Heart left ventricle (tissue), 16 donors: ENCODE measurements around the gene HPSE2. TPM values are rescaled to one million over a fixed set of nuclear protein-coding genes. Genes with fewer than 3 reads are reported as not detected.

Experiments used
- ATAC-seq, 4 donors: fragments of 200-7000 bp; cut with Tn5 transposase; one replicate each; pipeline ENCODE4 v1.9.1; 2020 to 2022; ENCODE audit warnings: moderate library complexity in 4 of 4, mild to moderate bottlenecking in 3 of 4, moderate number of reproducible peaks in 1 of 4
- DNase-seq, 5 donors: peaks; one replicate each; pipeline ENCODE4 v3.0.0-alpha.2; 2020
- H3K27ac ChIP-seq, 12 donors: fragments of 200-600 bp; sonication (generic) in 4 of 12; one replicate each; pipeline versions ENCODE4 v1.5.0 to v1.8.0; 2016 to 2022; ENCODE audit warnings: mild to moderate bottlenecking in 2 of 12
- H3K27me3 ChIP-seq, 9 donors: fragments of 200-600 bp; sonication (generic) in 2 of 9; one replicate each; pipeline versions ENCODE4 v1.5.1 to v1.8.0; 2016 to 2022; ENCODE audit warnings: mild to moderate bottlenecking in 3 of 9
- H3K36me3 ChIP-seq, 9 donors: fragments of 200-600 bp; sonication (generic) in 2 of 9; one replicate each; pipeline versions ENCODE4 v1.5.0 to v1.8.0; 2018 to 2022; ENCODE audit warnings: mild to moderate bottlenecking in 2 of 9
- H3K4me1 ChIP-seq, 12 donors: fragments of 200-600 bp; sonication (generic) in 4 of 12; one replicate each; pipeline versions ENCODE4 v1.5.0 to v1.8.0; 2016 to 2022; ENCODE audit warnings: mild to moderate bottlenecking in 3 of 12
- H3K4me3 ChIP-seq, 12 donors: fragments of 200-600 bp; sonication (generic) in 4 of 12; one replicate each; pipeline versions ENCODE4 v1.5.0 to v1.8.0; 2017 to 2022; ENCODE audit warnings: mild to moderate bottlenecking in 9 of 12, moderate library complexity in 4 of 12
- H3K9me3 ChIP-seq, 12 donors: fragments of 200-600 bp; sonication (generic) in 4 of 12; one replicate each; pipeline versions ENCODE4 v1.5.0 to v1.8.0; 2016 to 2022; ENCODE audit warnings: mild to moderate bottlenecking in 1 of 12
- POLR2A ChIP-seq, 2 donors: fragments of 450-650 bp; IDR thresholded peaks; one replicate each; pipeline ENCODE4 v1.6.1; 2017; ENCODE audit warnings: antibody characterized with exemption in 2 of 2, mild to moderate bottlenecking in 2 of 2, moderate library complexity in 2 of 2
- WGBS, 4 donors: extraction: QIAGEN DNeasy Blood & Tissue Kit in 2 of 4; methylation state at CpG; one replicate each; pipeline versions ENCODE4 v1.1.5 to v1.1.7; 2013 to 2018; 5-methylcytosine and 5-hydroxymethylcytosine counted together
- intact Hi-C, 10 donors: fragments of 100-400 bp; cut with DNase I; formaldehyde crosslinking; loops; one replicate each; pipeline versions ENCODE4 v1.11.1 to v1.14.2; 2022
- polyA plus RNA-seq, 2 donors: library from polyadenylated mRNA; stranded (reverse); fragments of 200-250 nt; gene quantifications; one replicate each; pipeline ENCODE4 v1.2.3, GENCODE V29; 2013
- total RNA-seq, 9 donors: library from RNA; depleted of rRNA in 2 of 9; stranded (reverse); fragments of >200 nt in 2 of 9; fragmentation: NEBNext Ultra II Directional in 3 of 9; extraction: Animal tissue kit (Norgen Biotek cat#: 25700) in 3 of 9; gene quantifications; one replicate each; pipeline versions ENCODE4 v1.1.0 to v1.2.4, GENCODE V29; 2016 to 2023
- TF ChIP-seq, protein P1 (sequence below), 12 donors: fragments of 200-600 bp; sonication (generic) in 4 of 12; IDR thresholded peaks; one replicate each; pipeline versions ENCODE4 v1.5.0 to v1.8.0; 2018 to 2022; ENCODE audit warnings: antibody characterized with exemption in 12 of 12, mild to moderate bottlenecking in 5 of 12
- donor health status: ischemic (EF 13 %, LVEDD 7.1; RV severe dilation, severe dysfunction).
- donor health status: healthy with polysubstance abuse.
- donor health status: DM: no; HTN: yes; CAD: no.
- donor health status: DM: no; HTN: no; CAD: no.
- donor health status: ischemic (EF 25% LVEDD 6.9; RV normal size, moderate dysfunction).
- donor health status: ischemic (EF 25% LVEDD 5.7; RV mildly dilated, moderate dysfunction).
- donor health status: healthy.
- donor health status: DM: yes; HTN: yes; CAD: no.
- donor health status: ischemic (EF 35%, LVEDD 5.7; RV mildly dilated, moderate dysfunction).
- donor health status: nonischemic (EF 11% LVEDD 7.7; RV severe dilation, severe dysfunction).
- donor health status: DM: yes; HTN: yes; CAD: no.
- donor health status: PGD.
- donor health status: ischemic (EF 29% LVEDD 5.4; RV normal size, mild dysfunction).
- donor health status: nonischemic (EF 23%, LVEDD 6.1; RV moderate dilation, normal function).

HPSE2 gene
- total and polyA plus RNA-seq, 11 donors, result 0.06 to 0.18 (median 0.12) TPM; not detected in 3

DNA sequence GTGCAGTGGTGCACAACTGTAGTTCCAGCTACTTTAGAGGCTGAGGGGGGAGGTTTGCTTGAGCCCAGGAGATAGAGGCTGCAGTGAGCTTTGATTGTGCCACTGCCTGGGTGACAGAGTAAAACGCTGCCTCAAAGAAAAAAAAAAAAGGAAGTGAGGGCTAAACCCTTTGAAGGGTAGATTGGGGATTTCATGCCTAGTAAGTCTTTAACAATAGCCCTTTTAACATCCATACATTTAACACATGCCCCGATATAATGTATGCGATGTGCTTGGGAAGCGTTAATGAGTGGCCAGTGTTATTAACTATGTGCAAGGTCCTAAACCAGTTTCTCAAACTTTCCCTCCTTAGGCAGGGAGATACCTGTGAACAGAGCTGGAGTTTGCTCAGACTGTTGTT is 559.8 kb downstream of the HPSE2 start:
- Histone ChIP-seq H3K4me1 (no peaks in the 10 kb centered on the region), H3K27ac (no peak overlapping the region), H3K27me3 (peaks cover 0 to 4% (median 0%) of the 10 kb centered on the region in 9 donors), H3K36me3 (no peaks in the 10 kb centered on the region), H3K9me3 (no peaks in the 10 kb centered on the region), H3K4me3 (no peak overlapping the region)
- 82 to 88% (median 82%) methylated on average over 4 of the region's 4 CpGs for WGBS, 4 donors
- no peak for DNase-seq
- no peak for TF ChIP-seq POLR2A (IDR thresholded peaks at IDR 0.05)
- TF ChIP-seq, protein P1, sequence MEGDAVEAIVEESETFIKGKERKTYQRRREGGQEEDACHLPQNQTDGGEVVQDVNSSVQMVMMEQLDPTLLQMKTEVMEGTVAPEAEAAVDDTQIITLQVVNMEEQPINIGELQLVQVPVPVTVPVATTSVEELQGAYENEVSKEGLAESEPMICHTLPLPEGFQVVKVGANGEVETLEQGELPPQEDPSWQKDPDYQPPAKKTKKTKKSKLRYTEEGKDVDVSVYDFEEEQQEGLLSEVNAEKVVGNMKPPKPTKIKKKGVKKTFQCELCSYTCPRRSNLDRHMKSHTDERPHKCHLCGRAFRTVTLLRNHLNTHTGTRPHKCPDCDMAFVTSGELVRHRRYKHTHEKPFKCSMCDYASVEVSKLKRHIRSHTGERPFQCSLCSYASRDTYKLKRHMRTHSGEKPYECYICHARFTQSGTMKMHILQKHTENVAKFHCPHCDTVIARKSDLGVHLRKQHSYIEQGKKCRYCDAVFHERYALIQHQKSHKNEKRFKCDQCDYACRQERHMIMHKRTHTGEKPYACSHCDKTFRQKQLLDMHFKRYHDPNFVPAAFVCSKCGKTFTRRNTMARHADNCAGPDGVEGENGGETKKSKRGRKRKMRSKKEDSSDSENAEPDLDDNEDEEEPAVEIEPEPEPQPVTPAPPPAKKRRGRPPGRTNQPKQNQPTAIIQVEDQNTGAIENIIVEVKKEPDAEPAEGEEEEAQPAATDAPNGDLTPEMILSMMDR (IDR thresholded peaks at IDR 0.05), result no peak
- ATAC-seq, result no peak
- intact Hi-C loops, result no loop called here

DNA sequence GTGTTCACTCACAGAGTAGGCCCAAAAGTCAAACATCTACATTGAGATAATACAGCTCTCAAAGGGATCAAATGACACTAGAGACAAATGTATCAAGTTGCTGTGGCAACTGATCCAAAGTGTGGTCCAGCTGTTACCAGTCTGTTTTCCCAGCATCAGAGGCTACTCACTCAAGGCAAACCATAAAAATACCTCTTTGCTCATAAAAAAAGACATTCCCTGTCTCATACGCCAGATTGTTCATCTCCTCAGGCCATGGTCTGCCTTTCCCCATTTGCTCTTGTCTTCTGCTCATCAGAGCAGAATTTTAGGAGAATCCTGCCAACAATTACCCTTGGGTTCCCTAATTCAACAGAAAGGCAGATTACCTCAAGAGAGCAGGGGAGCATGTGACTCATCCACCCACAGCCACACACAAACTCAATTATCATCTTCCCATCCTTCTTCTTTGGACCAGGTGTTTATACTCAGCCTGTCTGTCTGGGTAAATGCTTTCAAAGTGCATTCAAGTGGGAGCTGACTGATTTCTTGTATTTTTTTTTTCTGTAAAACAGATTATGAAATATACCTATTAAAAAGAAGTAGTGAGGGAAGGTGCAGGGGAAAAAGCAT is 562.4 kb downstream of the HPSE2 start:
- TF ChIP-seq, protein P1 (IDR thresholded peaks at IDR 0.05), result no peak
- no peak for TF ChIP-seq POLR2A (IDR thresholded peaks at IDR 0.05)
- peak in 2 of 4 donors; percentile 16 to 69 for ATAC-seq
- intact Hi-C loops, result no loop called here

DNA sequence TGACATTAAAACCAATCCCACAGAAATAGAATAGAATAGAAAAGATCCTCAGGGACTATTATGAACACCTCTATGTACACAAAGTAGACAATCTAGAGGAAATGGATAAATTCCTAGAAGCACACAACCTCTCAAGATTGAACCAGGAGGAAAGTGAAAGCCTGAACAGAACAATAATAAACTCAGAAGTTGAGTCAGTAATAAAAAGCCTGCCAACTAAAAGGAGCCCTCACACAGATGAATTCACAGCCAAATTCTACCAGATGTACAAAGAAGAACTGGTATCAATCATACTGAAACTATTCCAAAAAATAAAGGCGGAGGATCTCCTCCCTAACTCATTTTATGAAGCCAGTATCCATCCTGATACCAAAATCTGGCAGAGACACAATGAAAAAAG is 568.6 kb downstream of the HPSE2 start:
- 65 to 76% (median 72%) methylated on average over 1 of the region's 1 CpG for WGBS, 4 donors
- TF ChIP-seq POLR2A (IDR thresholded peaks at IDR 0.05), result no peak
- TF ChIP-seq, protein P1 (IDR thresholded peaks at IDR 0.05), result no peak
- no peak overlapping the region for H3K27ac ChIP-seq
- H3K36me3 ChIP-seq, result no peaks in the 10 kb centered on the region
- no peaks in the 10 kb centered on the region for H3K27me3 ChIP-seq
- intact Hi-C loops, result loop anchor here in 2 of 10 donors (5.0 to 10.0 kb wide), 2 partner anchors 192 to 200 kb away; no protein-coding TSS in a partner anchor
- DNase-seq (no peak), ATAC-seq (no peak)
- H3K4me1 ChIP-seq, result no peaks in the 10 kb centered on the region
- no peak overlapping the region for H3K4me3 ChIP-seq
- peaks cover 0 to 25% (median 10%) of the 10 kb centered on the region in 12 donors for H3K9me3 ChIP-seq

More for the DNA sequence above, 562.4 kb downstream of the HPSE2 start:
- Histone ChIP-seq H3K4me1 (no peaks in the 10 kb centered on the region), H3K36me3 (no peaks in the 10 kb centered on the region), H3K9me3 (no peaks in the 10 kb centered on the region), H3K4me3 (no peak overlapping the region), H3K27ac (no peak overlapping the region), H3K27me3 (peaks cover 0 to 4% (median 0%) of the 10 kb centered on the region in 9 donors)
- 77 to 82% (median 79%) methylated on average over 1 of the region's 1 CpG for WGBS, 4 donors
- no peak for DNase-seq

DNA sequence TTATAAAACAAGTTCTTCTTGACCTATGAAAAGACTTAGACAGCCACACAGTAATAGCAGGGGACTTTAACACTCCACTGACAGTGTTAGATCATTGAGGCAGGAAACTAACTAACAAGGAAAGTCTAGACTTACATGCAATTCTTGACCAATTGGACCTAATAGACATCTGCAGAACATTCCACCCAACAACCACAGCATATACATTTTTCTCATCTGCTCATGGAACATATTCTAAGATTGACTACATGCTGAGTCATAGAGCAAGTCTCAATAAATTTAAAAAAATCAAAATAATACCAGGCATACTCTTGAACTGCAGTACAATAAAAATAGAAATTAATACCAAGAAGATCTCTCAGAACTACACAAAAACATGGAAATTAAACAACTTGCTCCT is 569.4 kb downstream of the HPSE2 start:
- peaks cover 0 to 25% (median 10%) of the 10 kb centered on the region in 12 donors for H3K9me3 ChIP-seq
- intact Hi-C loops, result loop anchor here in 2 of 10 donors (5.0 to 10.0 kb wide), 2 partner anchors 191 to 199 kb away; no protein-coding TSS in a partner anchor
- no peaks in the 10 kb centered on the region for H3K4me1 ChIP-seq
- DNase-seq (no peak), ATAC-seq (no peak)
- no peak overlapping the region for H3K4me3 ChIP-seq
- no peak overlapping the region for H3K27ac ChIP-seq
- no peak for TF ChIP-seq POLR2A (IDR thresholded peaks at IDR 0.05)
- TF ChIP-seq, protein P1 (IDR thresholded peaks at IDR 0.05), result no peak
- H3K36me3 ChIP-seq, result no peaks in the 10 kb centered on the region
- H3K27me3 ChIP-seq, result no peaks in the 10 kb centered on the region
